Suprapubic skin (tissue), 3 donors: Measurements from ENCODE around the gene GADL1.

Experiments used
- POLR2AphosphoS5 ChIP-seq, 3 donors: sonication (generic); formaldehyde crosslinking; IDR thresholded peaks; one replicate each; pipeline ENCODE4 v1.6.1; 2017; ENCODE audit warnings: antibody characterized with exemption in 3 of 3
- TF ChIP-seq, protein P1 (sequence below), 2 donors: fragments of 200-600 bp in 1 of 2; fragments of 450-650 bp in 1 of 2; sonication (generic) in 1 of 2; IDR thresholded peaks; one replicate each; pipeline ENCODE4 v1.5.1; 2016 to 2019; ENCODE audit warnings: antibody characterized with exemption in 2 of 2, mild to moderate bottlenecking in 1 of 2, moderate library complexity in 1 of 2

DNA sequence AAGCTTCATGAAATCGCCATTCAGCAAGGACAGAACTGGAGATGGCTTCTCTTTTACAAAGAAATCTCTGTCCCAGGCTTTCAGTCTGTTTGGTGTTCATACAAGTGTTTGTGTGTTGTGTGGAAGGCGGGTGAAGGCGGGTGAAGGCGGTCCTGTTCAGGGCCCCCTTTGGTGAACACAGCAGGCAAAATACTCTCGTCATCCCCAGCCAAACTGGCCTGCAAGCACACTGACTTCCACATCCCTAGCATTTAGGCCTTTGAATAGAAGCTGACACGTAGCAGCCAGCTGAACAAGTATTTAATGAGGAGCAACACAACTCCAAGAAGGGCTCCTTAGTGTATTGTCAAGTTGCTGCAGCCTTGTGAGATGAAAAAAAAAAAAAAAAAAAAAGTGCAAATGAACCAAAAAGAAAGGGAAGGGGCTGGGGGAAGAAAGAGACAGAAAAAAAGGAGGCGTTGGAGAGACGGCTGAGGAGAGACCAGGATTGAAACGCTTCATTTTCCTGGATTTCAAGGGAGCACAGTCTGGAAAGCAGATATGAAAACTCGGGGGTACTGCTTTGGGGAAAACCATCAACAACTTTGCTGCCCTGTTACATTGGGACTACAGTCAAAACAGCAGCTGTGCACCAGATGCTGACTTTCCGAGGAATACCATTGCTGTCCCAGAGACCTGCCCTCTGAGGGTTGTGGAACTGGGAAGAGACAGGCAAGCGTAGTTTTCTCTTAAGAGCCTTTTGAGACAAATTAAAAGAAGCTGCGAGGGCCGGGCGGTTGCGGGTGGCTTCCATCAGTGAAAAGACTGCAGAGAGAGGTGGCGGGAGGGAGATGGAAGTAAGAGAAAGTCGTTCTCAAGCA lies 213.4 kb downstream of the GADL1 start:
- TF ChIP-seq, protein P1, sequence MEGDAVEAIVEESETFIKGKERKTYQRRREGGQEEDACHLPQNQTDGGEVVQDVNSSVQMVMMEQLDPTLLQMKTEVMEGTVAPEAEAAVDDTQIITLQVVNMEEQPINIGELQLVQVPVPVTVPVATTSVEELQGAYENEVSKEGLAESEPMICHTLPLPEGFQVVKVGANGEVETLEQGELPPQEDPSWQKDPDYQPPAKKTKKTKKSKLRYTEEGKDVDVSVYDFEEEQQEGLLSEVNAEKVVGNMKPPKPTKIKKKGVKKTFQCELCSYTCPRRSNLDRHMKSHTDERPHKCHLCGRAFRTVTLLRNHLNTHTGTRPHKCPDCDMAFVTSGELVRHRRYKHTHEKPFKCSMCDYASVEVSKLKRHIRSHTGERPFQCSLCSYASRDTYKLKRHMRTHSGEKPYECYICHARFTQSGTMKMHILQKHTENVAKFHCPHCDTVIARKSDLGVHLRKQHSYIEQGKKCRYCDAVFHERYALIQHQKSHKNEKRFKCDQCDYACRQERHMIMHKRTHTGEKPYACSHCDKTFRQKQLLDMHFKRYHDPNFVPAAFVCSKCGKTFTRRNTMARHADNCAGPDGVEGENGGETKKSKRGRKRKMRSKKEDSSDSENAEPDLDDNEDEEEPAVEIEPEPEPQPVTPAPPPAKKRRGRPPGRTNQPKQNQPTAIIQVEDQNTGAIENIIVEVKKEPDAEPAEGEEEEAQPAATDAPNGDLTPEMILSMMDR (IDR thresholded peaks at IDR 0.05), result no peak
- no peak for TF ChIP-seq POLR2AphosphoS5 (IDR thresholded peaks at IDR 0.05)
